ENCODE data around the gene RAB12.

Gene RAB12

DNA sequence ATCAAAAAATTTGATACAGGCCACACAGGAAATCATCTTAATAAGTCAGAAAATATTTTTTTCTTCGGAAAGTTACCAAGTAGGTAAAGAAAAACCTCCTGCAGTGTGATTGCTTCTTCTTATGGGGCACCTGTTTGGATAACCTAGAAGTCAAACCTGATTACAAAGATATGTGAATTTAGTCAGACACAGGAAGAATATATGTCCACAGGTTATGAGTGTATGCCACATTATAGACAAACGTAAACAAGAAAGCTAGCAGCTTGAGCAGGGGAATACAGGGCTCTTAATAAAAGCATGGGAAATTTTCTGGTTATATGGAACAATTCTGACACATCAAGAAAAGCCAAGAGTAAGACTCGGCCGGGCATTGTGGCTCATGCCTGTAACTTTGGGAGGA, 60.3 kb downstream of the RAB12 start:
- DNase-seq (no peak), ATAC-seq (ENCODE audit: insufficient read depth, low read depth) (no peak)
- Histone ChIP-seq H3K27me3 (ENCODE audit: insufficient read depth, low read length, poor library complexity) (peaks cover 3% of the 10 kb centered on the region), H3K9ac (ENCODE audit: low read depth, low read length) (no peak overlapping the region), H4K20me1 (ENCODE audit: insufficient read depth, low read length) (no peaks in the 10 kb centered on the region), H3K4me3 (ENCODE audit: low read depth in 1 of 2, low read length in 2 of 2) (no peak overlapping the region), H3K79me2 (ENCODE audit: insufficient read depth, low read length) (no peaks in the 10 kb centered on the region), H3K9me3 (ENCODE audit: insufficient read depth, low read length, severe bottlenecking) (no peaks in the 10 kb centered on the region), H2AFZ (ENCODE audit: low read depth, low read length) (no peak overlapping the region), H3K27ac (ENCODE audit: low read length) (no peak overlapping the region), H3K4me1 (ENCODE audit: insufficient read depth, low read length) (no peaks in the 10 kb centered on the region), H3K4me2 (ENCODE audit: insufficient read depth, low read length) (no peak overlapping the region), H3K36me3 (ENCODE audit: insufficient read depth, low read length) (no peaks in the 10 kb centered on the region)
- TF ChIP-seq EZH2 (IDR thresholded peaks at IDR 0.05; ENCODE audit: borderline replicate concordance, low read depth, low read length, severe bottlenecking) (no peak), CTCF (IDR thresholded peaks at IDR 0.05; ENCODE audit: borderline replicate concordance, extremely low read depth, low read length, poor library complexity, severe bottlenecking) (no peak)

GRCh38 chr18:8673256-8674209, 64.3 kb downstream of the RAB12 start:
- Histone ChIP-seq H3K27ac (ENCODE audit: low read length) (no peak overlapping the region), H3K27me3 (ENCODE audit: insufficient read depth, low read length, poor library complexity) (peaks cover 3% of the 10 kb centered on the region), H3K4me1 (ENCODE audit: insufficient read depth, low read length) (no peaks in the 10 kb centered on the region), H3K9me3 (ENCODE audit: insufficient read depth, low read length, severe bottlenecking) (no peaks in the 10 kb centered on the region), H2AFZ (ENCODE audit: low read depth, low read length) (no peak overlapping the region), H4K20me1 (ENCODE audit: insufficient read depth, low read length) (no peaks in the 10 kb centered on the region), H3K36me3 (ENCODE audit: insufficient read depth, low read length) (no peaks in the 10 kb centered on the region), H3K79me2 (ENCODE audit: insufficient read depth, low read length) (no peaks in the 10 kb centered on the region), H3K9ac (ENCODE audit: low read depth, low read length) (no peak overlapping the region), H3K4me3 (ENCODE audit: low read depth in 1 of 2, low read length in 2 of 2) (no peak overlapping the region), H3K4me2 (ENCODE audit: insufficient read depth, low read length) (no peak overlapping the region)
- DNase-seq (no peak), ATAC-seq (ENCODE audit: insufficient read depth, low read depth) (no peak)
- TF ChIP-seq CTCF (IDR thresholded peaks at IDR 0.05; ENCODE audit: borderline replicate concordance, extremely low read depth, low read length, poor library complexity, severe bottlenecking), result no peak
- TF ChIP-seq EZH2 (IDR thresholded peaks at IDR 0.05; ENCODE audit: borderline replicate concordance, low read depth, low read length, severe bottlenecking), result no peak

- TF ChIP-seq EZH2 (IDR thresholded peaks at IDR 0.05; ENCODE audit: borderline replicate concordance, low read depth, low read length, severe bottlenecking) (no peak), CTCF (IDR thresholded peaks at IDR 0.05; ENCODE audit: borderline replicate concordance, extremely low read depth, low read length, poor library complexity, severe bottlenecking) (no peak)
- no peaks in the 10 kb centered on the region for H3K36me3 ChIP-seq (ENCODE audit: insufficient read depth, low read length)
- H3K79me2 ChIP-seq (ENCODE audit: insufficient read depth, low read length), result no peaks in the 10 kb centered on the region
- H4K20me1 ChIP-seq (ENCODE audit: insufficient read depth, low read length), result no peaks in the 10 kb centered on the region
- ATAC-seq (ENCODE audit: insufficient read depth, low read depth), result no peak
- H3K4me3 ChIP-seq (ENCODE audit: low read depth in 1 of 2, low read length in 2 of 2), result no peak overlapping the region
- H3K27me3 ChIP-seq (ENCODE audit: insufficient read depth, low read length, poor library complexity), result peaks cover 7% of the 10 kb centered on the region
- H3K27ac ChIP-seq (ENCODE audit: low read length), result no peak overlapping the region
- H3K9me3 ChIP-seq (ENCODE audit: insufficient read depth, low read length, severe bottlenecking), result no peaks in the 10 kb centered on the region
- no peak overlapping the region for H2AFZ ChIP-seq (ENCODE audit: low read depth, low read length)
- H3K9ac ChIP-seq (ENCODE audit: low read depth, low read length), result no peak overlapping the region
- H3K4me1 ChIP-seq (ENCODE audit: insufficient read depth, low read length), result no peaks in the 10 kb centered on the region
- no peak for DNase-seq
- no peak overlapping the region for H3K4me2 ChIP-seq (ENCODE audit: insufficient read depth, low read length)
These were observed 65.8 kb downstream of the RAB12 start for GRCh38 chr18:8675057-8675456.
